ENCODE results near the gene RNF126.
A peak's percentile ranks its signal among the peaks of the same experiment; 100 is the strongest.
"Not testable (repeated sequence)": the region's sequence is repeated elsewhere in the genome, so short reads cannot be mapped to it uniquely, and the experiment has no call there.

The RNF126 gene

GRCh38 chr19:662962-663681 is at the start of gene RNF126:
Gene RNF126, minus strand, starts transcription at chr19:663214. Its CDS starts 93 bp downstream, at chr19:663121.
- peaks cover 4% of the 10 kb centered on the region for H3K36me3 ChIP-seq (ENCODE audit: insufficient read depth, low read length)
- no peaks in the 10 kb centered on the region for H3K27me3 ChIP-seq (ENCODE audit: insufficient read depth, low read length)
- peaks cover 10% of the 10 kb centered on the region for H3K9me3 ChIP-seq (ENCODE audit: low read length)
- peak within 1 kb of the TSS; percentile 77 for H3K4me3 ChIP-seq (ENCODE audit: low read length)
- peak within 1 kb of the TSS; percentile 23 for H2AFZ ChIP-seq (ENCODE audit: low read depth, low read length)
- H3K4me1 ChIP-seq (ENCODE audit: insufficient read depth, low read length), result peaks cover 29% of the 10 kb centered on the region

GRCh38 chr19:711254-711653 is 48.2 kb upstream of the RNF126 start:
- Histone ChIP-seq H2AFZ (ENCODE audit: low read depth, low read length) (no peak overlapping the region), H3K4me1 (ENCODE audit: insufficient read depth, low read length) (peaks cover 22% of the 10 kb centered on the region), H3K4me3 (ENCODE audit: low read length) (no peak overlapping the region), H3K36me3 (ENCODE audit: insufficient read depth, low read length) (no peaks in the 10 kb centered on the region), H3K27me3 (ENCODE audit: insufficient read depth, low read length) (no peaks in the 10 kb centered on the region), H3K9me3 (ENCODE audit: low read length) (peaks cover 3% of the 10 kb centered on the region)

GRCh38 chr19:710767-711166 is 47.8 kb upstream of the RNF126 start:
- Histone ChIP-seq H3K4me3 (ENCODE audit: low read length) (no peak overlapping the region), H3K4me1 (ENCODE audit: insufficient read depth, low read length) (peaks cover 21% of the 10 kb centered on the region), H2AFZ (ENCODE audit: low read depth, low read length) (no peak overlapping the region), H3K27me3 (ENCODE audit: insufficient read depth, low read length) (no peaks in the 10 kb centered on the region), H3K9me3 (ENCODE audit: low read length) (peaks cover 3% of the 10 kb centered on the region), H3K36me3 (ENCODE audit: insufficient read depth, low read length) (no peaks in the 10 kb centered on the region)

- H3K27me3 ChIP-seq (ENCODE audit: insufficient read depth, low read length), result no peaks in the 10 kb centered on the region
- H3K4me1 ChIP-seq (ENCODE audit: insufficient read depth, low read length), result peaks cover 21% of the 10 kb centered on the region
- H2AFZ ChIP-seq (ENCODE audit: low read depth, low read length), result no peak overlapping the region
- peak overlapping the region; percentile 74 for H3K4me3 ChIP-seq (ENCODE audit: low read length)
- H3K9me3 ChIP-seq (ENCODE audit: low read length), result no peaks in the 10 kb centered on the region
- H3K36me3 ChIP-seq (ENCODE audit: insufficient read depth, low read length), result no peaks in the 10 kb centered on the region
Observed at GRCh38 chr19:709965-710571, 47.1 kb upstream of the RNF126 start.

DNA sequence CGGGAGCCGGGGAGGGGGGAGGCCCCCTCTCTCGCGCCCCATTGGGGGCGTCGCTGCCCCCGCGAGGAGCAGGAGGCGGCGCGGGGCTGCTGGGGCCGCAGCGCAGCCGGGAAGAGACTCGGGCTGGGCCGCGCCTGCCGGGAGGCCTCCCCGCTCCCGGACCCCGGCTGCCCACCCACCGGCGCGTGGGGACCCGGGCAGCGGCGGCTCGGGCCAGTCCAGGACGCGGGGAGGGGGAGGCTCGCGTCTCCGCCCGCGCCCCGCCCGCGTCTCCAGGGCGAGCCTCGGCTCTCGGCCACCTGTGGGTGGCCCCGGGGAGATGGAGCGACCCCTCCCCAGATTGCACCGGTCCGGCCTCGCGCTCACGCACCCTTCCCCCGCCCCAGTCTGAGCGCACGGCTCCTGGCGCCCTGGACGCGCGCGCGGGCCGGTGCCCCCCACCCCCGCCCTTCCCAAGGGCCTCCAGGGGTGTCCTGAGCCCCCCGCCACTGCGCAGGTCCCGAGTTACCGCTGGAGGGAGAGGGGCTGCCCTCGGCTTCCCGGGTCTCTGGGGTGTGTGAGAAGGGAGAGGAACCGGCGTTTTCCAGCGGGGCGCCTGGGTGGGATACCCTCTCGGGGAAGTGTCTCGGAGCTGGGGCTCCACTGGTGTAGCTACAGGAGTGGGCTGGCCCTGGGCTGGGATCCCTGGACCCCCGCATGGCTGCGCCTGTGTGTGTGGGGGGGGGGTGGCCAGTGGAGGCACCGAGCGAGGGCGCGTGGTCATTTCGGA is 46.4 kb upstream of the RNF126 start:
- Histone ChIP-seq H2AFZ (ENCODE audit: low read depth, low read length) (peak overlapping the region; percentile 46), H3K27me3 (ENCODE audit: insufficient read depth, low read length) (peaks cover 2% of the 10 kb centered on the region), H3K4me1 (ENCODE audit: insufficient read depth, low read length) (peaks cover 21% of the 10 kb centered on the region), H3K4me3 (ENCODE audit: low read length) (peak overlapping the region; percentile 74), H3K9me3 (ENCODE audit: low read length) (no peaks in the 10 kb centered on the region), H3K36me3 (ENCODE audit: insufficient read depth, low read length) (no peaks in the 10 kb centered on the region)

DNA sequence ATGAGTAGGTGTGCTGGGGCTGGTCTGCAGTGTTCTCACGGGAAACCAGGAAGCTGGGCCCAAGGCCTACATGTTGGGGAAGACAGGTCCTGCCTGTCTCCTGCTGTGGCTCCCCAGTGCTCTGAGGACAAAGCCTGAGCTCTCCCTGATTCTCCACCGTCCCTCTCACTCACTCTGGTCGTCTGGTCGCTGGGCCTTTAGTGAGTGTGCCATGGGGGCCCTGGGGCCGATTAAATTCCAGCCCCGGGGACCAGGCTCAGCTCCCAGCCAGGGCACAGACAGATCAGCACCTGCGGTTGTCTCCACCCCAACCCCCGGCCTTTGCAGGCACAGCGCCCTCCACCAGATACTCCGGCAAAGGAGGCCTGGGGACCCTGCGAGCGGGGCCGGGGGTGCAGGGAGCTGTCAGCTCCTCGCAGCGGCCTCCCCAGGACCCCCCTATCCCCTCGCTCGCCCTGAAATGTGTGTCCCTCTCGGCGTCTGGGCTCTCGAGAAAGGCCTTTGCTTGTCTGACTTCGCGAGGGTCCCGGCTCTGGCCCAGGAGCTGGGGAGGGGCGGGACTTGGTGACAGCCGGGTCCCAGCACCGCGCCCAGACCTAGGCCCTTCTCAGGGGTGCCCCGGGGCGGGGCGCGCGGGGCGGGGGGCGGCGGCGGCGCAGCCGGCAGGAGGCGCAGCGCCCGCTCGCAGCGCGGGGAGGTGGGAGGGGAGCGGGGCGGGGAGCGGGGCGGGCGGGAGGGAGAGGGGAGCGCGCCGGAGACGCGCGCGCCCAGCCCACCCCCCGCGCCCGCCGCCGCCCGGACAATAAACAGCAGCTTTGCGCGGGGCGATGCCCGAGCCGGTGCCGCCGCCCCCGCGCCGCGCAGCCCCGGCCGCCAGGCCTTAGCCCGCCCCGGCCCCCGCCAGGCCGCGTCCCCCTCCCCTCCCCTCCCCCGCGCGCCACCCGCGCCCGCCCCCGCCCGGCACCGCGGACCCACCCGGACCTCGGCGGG is 45.4 kb upstream of the RNF126 start, which contains the start of gene PALM:
TSS of gene PALM (plus strand) at position 782 of the 990 bp plus-strand sequence. CDS start 212 bp downstream, outside the sequence.
- Histone ChIP-seq H3K4me3 (ENCODE audit: low read length) (peak within 1 kb of the TSS; percentile 74), H2AFZ (ENCODE audit: low read depth, low read length) (peak within 1 kb of the TSS; percentile 46), H3K9me3 (ENCODE audit: low read length) (no peaks in the 10 kb centered on the region)

GRCh38 chr19:704447-704741 is 41.4 kb upstream of the RNF126 start:
- no peaks in the 10 kb centered on the region for H3K4me1 ChIP-seq (ENCODE audit: insufficient read depth, low read length)

More for the DNA sequence above, 45.4 kb upstream of the RNF126 start, which contains the start of gene PALM:
- Histone ChIP-seq H3K36me3 (ENCODE audit: insufficient read depth, low read length) (no peaks in the 10 kb centered on the region), H3K27me3 (ENCODE audit: insufficient read depth, low read length) (peaks cover 5% of the 10 kb centered on the region), H3K4me1 (ENCODE audit: insufficient read depth, low read length) (peaks cover 21% of the 10 kb centered on the region)

DNA sequence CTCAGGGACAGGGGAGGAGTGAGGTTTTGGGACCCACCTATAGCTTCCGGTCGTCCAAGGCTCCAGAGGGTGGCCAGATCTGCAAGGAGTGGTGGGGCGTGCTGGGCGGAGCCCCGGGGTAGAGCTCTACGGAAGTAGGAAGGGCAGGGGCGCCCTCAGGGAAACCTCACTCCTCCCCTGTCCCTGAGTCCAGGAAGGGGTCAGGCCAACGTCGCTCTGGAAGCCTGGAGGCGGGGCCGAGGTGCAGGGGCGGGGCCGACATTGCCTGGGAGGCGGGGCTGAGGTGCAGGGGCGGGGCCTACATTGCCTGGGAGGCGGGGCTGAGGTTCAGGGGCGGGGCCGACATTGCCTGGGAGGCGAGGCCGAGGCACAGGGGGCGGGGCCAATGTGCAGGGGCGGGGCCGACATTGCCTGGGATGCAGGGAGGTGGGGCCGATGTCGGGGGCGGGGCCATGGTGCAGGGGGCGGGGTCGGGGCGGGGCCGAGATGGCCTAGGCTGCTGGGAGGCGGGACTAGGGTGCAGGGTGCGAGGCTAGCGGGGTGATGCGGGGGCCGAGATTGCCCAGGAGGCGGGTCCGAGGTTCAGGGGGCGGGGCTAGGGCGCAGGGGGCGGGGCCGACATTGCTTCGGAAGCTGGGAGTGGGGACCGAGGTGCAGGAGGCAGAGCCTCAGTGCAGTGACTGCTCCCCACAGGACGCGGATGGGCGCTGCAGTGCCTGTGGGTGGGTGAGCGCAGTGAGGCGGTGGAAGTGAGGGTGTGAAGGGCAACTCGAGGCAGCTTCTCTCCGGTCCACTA is 40.8 kb upstream of the RNF126 start:
- Histone ChIP-seq H3K36me3 (ENCODE audit: insufficient read depth, low read length) (no peaks in the 10 kb centered on the region), H3K9me3 (ENCODE audit: low read length) (no peaks in the 10 kb centered on the region), H2AFZ (ENCODE audit: low read depth, low read length) (no peak overlapping the region), H3K27me3 (ENCODE audit: insufficient read depth, low read length) (peaks cover 11% of the 10 kb centered on the region), H3K4me3 (ENCODE audit: low read length) (no peak overlapping the region), H3K4me1 (ENCODE audit: insufficient read depth, low read length) (no peaks in the 10 kb centered on the region)

More at GRCh38 chr19:704447-704741, 41.4 kb upstream of the RNF126 start:
- H3K36me3 ChIP-seq (ENCODE audit: insufficient read depth, low read length), result no peaks in the 10 kb centered on the region
- H3K4me3 ChIP-seq (ENCODE audit: low read length), result no peak overlapping the region
- H2AFZ ChIP-seq (ENCODE audit: low read depth, low read length), result no peak overlapping the region
- H3K27me3 ChIP-seq (ENCODE audit: insufficient read depth, low read length), result peaks cover 8% of the 10 kb centered on the region
- H3K9me3 ChIP-seq (ENCODE audit: low read length), result no peaks in the 10 kb centered on the region

GRCh38 chr19:703329-703650 is 40.3 kb upstream of the RNF126 start:
- Histone ChIP-seq H2AFZ (ENCODE audit: low read depth, low read length) (no peak overlapping the region), H3K4me3 (ENCODE audit: low read length) (no peak overlapping the region), H3K36me3 (ENCODE audit: insufficient read depth, low read length) (no peaks in the 10 kb centered on the region), H3K27me3 (ENCODE audit: insufficient read depth, low read length) (peaks cover 11% of the 10 kb centered on the region), H3K4me1 (ENCODE audit: insufficient read depth, low read length) (no peaks in the 10 kb centered on the region), H3K9me3 (ENCODE audit: low read length) (no peaks in the 10 kb centered on the region)

DNA sequence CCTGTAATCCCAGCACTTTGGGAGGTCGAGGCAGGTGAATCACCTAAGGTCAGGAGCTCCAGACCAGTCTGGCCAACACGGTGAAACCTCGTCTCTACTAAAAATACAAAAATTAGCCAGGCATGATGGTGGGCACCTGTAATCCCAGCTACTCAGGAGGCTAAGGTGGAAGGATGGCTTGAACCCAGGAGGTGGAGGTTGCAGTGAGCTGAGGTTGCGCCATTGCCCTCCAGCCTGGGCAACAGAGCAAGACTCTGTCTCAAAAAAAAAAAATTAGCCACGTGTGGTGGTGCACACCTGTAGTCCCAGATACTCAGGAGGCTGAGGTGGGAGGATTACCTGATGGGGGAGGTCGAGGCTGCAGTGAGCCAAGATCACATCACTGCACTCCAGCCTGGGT is 39.8 kb upstream of the RNF126 start:
- H3K9me3 ChIP-seq (ENCODE audit: low read length); H3K36me3 ChIP-seq (ENCODE audit: insufficient read depth, low read length); H3K4me1 ChIP-seq (ENCODE audit: insufficient read depth, low read length); H2AFZ ChIP-seq (ENCODE audit: low read depth, low read length); H3K4me3 ChIP-seq (ENCODE audit: low read length): not testable (repeated sequence)
- H3K27me3 ChIP-seq (ENCODE audit: insufficient read depth, low read length), result peaks cover 11% of the 10 kb centered on the region

DNA sequence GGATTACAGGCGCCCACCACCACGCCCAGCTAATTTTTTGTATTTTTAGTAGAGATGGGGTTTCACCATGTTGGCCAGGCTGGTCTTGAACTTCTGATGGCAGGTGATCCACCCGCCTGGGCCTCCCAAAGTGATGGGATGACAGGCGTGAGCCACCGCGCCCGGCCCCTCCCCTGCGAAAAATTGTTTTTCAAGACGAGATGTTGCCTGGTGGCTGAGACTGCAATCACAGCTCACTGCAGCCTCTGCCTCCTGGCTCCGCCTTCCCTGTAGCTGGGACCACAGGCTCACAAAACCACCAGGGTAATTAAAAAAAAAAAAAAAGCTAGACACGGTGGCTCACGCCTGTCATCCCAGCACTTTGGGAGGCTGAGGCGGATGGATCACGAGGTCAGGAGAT is 36.9 kb upstream of the RNF126 start:
- peaks cover 11% of the 10 kb centered on the region for H3K27me3 ChIP-seq (ENCODE audit: insufficient read depth, low read length)
- not testable (repeated sequence) for H3K9me3 ChIP-seq (ENCODE audit: low read length); H3K4me1 ChIP-seq (ENCODE audit: insufficient read depth, low read length); H2AFZ ChIP-seq (ENCODE audit: low read depth, low read length); H3K4me3 ChIP-seq (ENCODE audit: low read length); H3K36me3 ChIP-seq (ENCODE audit: insufficient read depth, low read length)

DNA sequence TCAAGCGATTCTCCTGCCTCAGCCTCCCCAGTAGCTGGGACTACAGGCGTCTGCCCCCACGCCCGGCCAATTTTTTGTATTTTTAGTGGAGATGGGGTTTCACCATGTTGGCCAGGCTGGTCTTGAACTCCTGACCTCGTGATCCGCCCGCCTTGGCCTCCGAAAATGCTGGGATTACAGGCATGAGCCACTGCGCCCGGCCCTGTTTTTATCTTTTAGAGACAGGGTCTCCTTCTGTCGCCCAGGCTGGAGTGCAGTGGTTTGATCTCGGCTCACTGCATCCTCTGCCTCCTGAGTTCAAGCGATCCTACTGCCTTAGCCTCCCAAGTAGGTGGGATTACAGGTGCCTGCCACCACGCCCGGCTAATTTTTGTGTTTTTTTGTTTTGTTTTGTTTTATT is 35.5 kb upstream of the RNF126 start:
- not testable (repeated sequence) for H3K9me3 ChIP-seq (ENCODE audit: low read length)

More for the DNA sequence above, 35.5 kb upstream of the RNF126 start:
- peaks cover 11% of the 10 kb centered on the region for H3K27me3 ChIP-seq (ENCODE audit: insufficient read depth, low read length)
- H3K36me3 ChIP-seq (ENCODE audit: insufficient read depth, low read length); H3K4me1 ChIP-seq (ENCODE audit: insufficient read depth, low read length); H2AFZ ChIP-seq (ENCODE audit: low read depth, low read length); H3K4me3 ChIP-seq (ENCODE audit: low read length): not testable (repeated sequence)
